SK-N-SH treated with all-trans-retinoic acid at 6 μM for 48 hours (cell line): ENCODE results near the gene ANO3.

ENCODE experiments used
- ATAC-seq: fragments of 200-7000 bp; cut with Tn5 transposase; 3 replicates; pipeline ENCODE4 v1.9.1; 2020; ENCODE audit warnings: mild to moderate bottlenecking, moderate library complexity
- ARNTL ChIP-seq: fragments of 450-650 bp; formaldehyde crosslinking; IDR thresholded peaks from 2 replicates; pipeline ENCODE4 v1.5.0; 2020; ENCODE audit warnings: low read depth, mild to moderate bottlenecking, moderate library complexity, borderline replicate concordance
- BACH2 ChIP-seq: fragments of 250-450 bp; sonication (Bioruptor Pico); IDR thresholded peaks from 2 replicates; pipeline ENCODE4 v1.9.0; 2021; ENCODE audit warnings: mild to moderate bottlenecking, borderline replicate concordance
- CREB5 ChIP-seq: fragments of 250-450 bp; sonication (Bioruptor Pico); IDR thresholded peaks from 2 replicates; pipeline ENCODE4 v1.5.1; 2020; ENCODE audit warnings: low read depth, mild to moderate bottlenecking, moderate library complexity
- CSDC2 ChIP-seq: fragments of 250-450 bp; sonication (Bioruptor Pico); IDR thresholded peaks from 2 replicates; pipeline ENCODE4 v1.5.0; 2020; ENCODE audit warnings: mild to moderate bottlenecking, moderate library complexity
- ESRRG ChIP-seq: fragments of 250-450 bp; sonication (Bioruptor Pico); IDR thresholded peaks from 2 replicates; pipeline ENCODE4 v1.6.1; 2021; ENCODE audit warnings: mild to moderate bottlenecking
- GLIS3 ChIP-seq: fragments of 250-450 bp; sonication (Bioruptor Pico); IDR thresholded peaks from 2 replicates; pipeline ENCODE4 v1.5.0; 2020; ENCODE audit warnings: mild to moderate bottlenecking, moderate library complexity
- ISL1 ChIP-seq: fragments of 250-450 bp; sonication (Bioruptor Pico); IDR thresholded peaks from 2 replicates; pipeline ENCODE4 v2.1.2; 2022; ENCODE audit warnings: mild to moderate bottlenecking, moderate library complexity
- OSR1 ChIP-seq: fragments of 250-450 bp; sonication (Bioruptor Pico); IDR thresholded peaks from 2 replicates; pipeline ENCODE4 v1.8.0; 2022; ENCODE audit warnings: moderate library complexity, mild to moderate bottlenecking, inconsistent platforms
- PATZ1 ChIP-seq: fragments of 250-450 bp; sonication (Bioruptor Pico); IDR thresholded peaks from 2 replicates; pipeline ENCODE4 v1.8.0; 2020; ENCODE audit warnings: mild to moderate bottlenecking, moderate library complexity, borderline replicate concordance
- POU6F1 ChIP-seq: fragments of 250-450 bp; sonication (Bioruptor Pico); IDR thresholded peaks from 2 replicates; pipeline ENCODE4 v1.8.0; 2021; ENCODE audit warnings: low read depth, mild to moderate bottlenecking, moderate library complexity, borderline replicate concordance
- PPARA ChIP-seq: fragments of 250-450 bp; sonication (Bioruptor Pico); IDR thresholded peaks from 2 replicates; pipeline ENCODE4 v1.5.0; 2020; ENCODE audit warnings: mild to moderate bottlenecking, borderline replicate concordance
- RARB ChIP-seq: fragments of 250-450 bp; sonication (Bioruptor Pico); IDR thresholded peaks from 2 replicates; pipeline ENCODE4 v1.8.0; 2021; ENCODE audit warnings: mild to moderate bottlenecking, moderate library complexity
- SNAI2 ChIP-seq: fragments of 250-450 bp; sonication (Bioruptor Pico); IDR thresholded peaks from 2 replicates; pipeline ENCODE4 v1.5.0; 2020; ENCODE audit warnings: mild to moderate bottlenecking, moderate library complexity
- TCF4 ChIP-seq: fragments of 250-450 bp; sonication (Bioruptor Pico); IDR thresholded peaks from 2 replicates; pipeline ENCODE4 v1.8.0; 2021; ENCODE audit warnings: mild to moderate bottlenecking, moderate library complexity, borderline replicate concordance
- TSHZ2 ChIP-seq: fragments of 250-450 bp; sonication (Bioruptor Pico); IDR thresholded peaks from 2 replicates; pipeline ENCODE4 v1.5.0; 2020; ENCODE audit warnings: mild to moderate bottlenecking, moderate library complexity
- ZC3H10 ChIP-seq: fragments of 250-450 bp; sonication (Bioruptor Pico); IDR thresholded peaks from 2 replicates; pipeline ENCODE4 v1.5.1; 2021; ENCODE audit warnings: mild to moderate bottlenecking, moderate library complexity
- ZFP3 ChIP-seq: fragments of 250-450 bp; sonication (Bioruptor Pico); IDR thresholded peaks from 2 replicates; pipeline ENCODE4 v1.5.0; 2020; ENCODE audit warnings: mild to moderate bottlenecking, moderate library complexity
- ZFP30 ChIP-seq: fragments of 450-650 bp; formaldehyde crosslinking; IDR thresholded peaks from 2 replicates; pipeline ENCODE4 v1.5.0; 2022; ENCODE audit warnings: mild to moderate bottlenecking, moderate library complexity
- ZNF565 ChIP-seq: fragments of 450-650 bp; formaldehyde crosslinking; conservative IDR thresholded peaks from 2 replicates; pipeline ENCODE4 v1.5.0; 2020; ENCODE audit warnings: low read depth, mild to moderate bottlenecking, moderate library complexity
- ZNF70 ChIP-seq: fragments of 450-650 bp; formaldehyde crosslinking; IDR thresholded peaks from 2 replicates; pipeline ENCODE4 v1.5.0; 2020; ENCODE audit warnings: mild to moderate bottlenecking, moderate library complexity
- ZNF8 ChIP-seq: fragments of 450-650 bp; formaldehyde crosslinking; IDR thresholded peaks from 2 replicates; pipeline ENCODE4 v1.5.0; 2020; ENCODE audit warnings: mild to moderate bottlenecking, moderate library complexity
- TF ChIP-seq, protein P1 (sequence below): fragments of 250-450 bp; sonication (Bioruptor Pico); IDR thresholded peaks from 2 replicates; pipeline ENCODE4 v1.5.1; 2021; ENCODE audit warnings: mild to moderate bottlenecking, moderate library complexity

ANO3 gene

DNA sequence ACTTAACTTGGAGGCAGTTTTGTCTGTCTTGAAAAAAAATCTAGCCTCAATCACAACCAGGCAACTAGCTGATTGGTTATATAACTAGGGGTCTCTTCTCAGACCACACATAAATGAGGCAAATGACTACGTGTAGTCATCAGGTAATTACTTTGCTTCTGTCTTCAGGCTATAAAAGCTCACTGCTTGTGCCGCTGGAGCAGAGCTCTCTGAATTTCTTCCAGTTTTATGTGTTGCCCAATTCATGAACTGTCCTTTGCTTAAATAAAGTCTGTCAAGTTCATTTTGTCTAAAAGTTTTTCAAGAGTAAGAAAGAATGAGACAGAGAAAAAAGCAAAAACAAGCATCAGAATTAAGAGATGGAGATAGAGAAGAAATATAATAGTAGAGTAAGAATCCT lies 146.8 kb downstream of the ANO3 start (continued):
- TF ChIP-seq ZNF8 (CRISPR knock-in tag) (no peak), ZNF565 (CRISPR knock-in tag) (no peak), RARB (CRISPR knock-in tag) (no peak), BACH2 (CRISPR knock-in tag) (no peak), PATZ1 (CRISPR knock-in tag) (no peak), ZFP3 (CRISPR knock-in tag) (no peak), ZC3H10 (no peak), CSDC2 (CRISPR knock-in tag) (no peak)

DNA sequence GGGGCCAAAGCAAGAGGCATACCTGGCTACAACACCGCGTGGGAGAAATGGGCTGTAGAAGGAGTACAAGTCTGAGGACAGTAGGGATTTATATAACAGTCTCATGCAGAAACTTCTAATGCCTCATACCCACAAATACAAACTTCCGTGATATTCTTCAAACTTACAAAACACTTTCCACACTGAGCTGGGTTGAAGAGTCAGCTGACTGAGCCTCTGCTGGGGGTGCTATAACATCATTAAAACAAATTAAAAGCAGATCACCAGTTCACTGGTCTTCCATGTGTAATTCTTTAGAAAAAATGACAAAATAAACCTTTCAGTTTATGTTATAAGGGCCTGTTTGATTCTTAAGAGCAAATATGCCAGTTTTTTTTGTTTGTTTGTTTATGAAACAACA lies 148.1 kb downstream of the ANO3 start:
- TF ChIP-seq BACH2 (CRISPR knock-in tag) (no peak), ZNF565 (CRISPR knock-in tag) (no peak), CREB5 (no peak), ZFP30 (CRISPR knock-in tag) (no peak), PPARA (CRISPR knock-in tag) (no peak)
- TF ChIP-seq, all 23 proteins: peak for 0
- ATAC-seq = no peak

DNA sequence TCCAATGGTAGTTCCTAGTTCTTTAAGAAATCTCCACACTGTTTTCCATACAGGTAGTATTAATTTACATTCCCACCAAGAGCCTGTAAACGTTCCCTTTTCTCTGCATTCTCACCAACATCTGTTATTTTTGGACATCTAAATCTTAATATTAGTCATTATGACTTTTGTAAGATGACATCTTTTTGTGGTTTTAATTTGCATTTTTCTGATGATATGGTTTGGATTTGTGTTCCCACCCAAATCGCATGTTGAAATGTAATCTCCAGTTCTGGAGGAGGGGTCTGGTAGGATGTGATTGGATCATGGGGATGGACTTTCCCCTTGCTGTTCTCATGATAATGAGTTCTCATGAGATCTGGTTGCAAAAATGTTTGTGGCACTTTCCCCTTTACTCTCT lies 151.2 kb downstream of the ANO3 start:
- TF ChIP-seq POU6F1 (CRISPR knock-in tag) (no peak), OSR1 (no peak), ZC3H10 (no peak), ZNF8 (CRISPR knock-in tag) (no peak), BACH2 (CRISPR knock-in tag) (no peak), SNAI2 (CRISPR knock-in tag) (no peak), ZFP30 (CRISPR knock-in tag) (no peak), PATZ1 (CRISPR knock-in tag) (no peak), GLIS3 (CRISPR knock-in tag) (no peak), RARB (CRISPR knock-in tag) (no peak), ESRRG (CRISPR knock-in tag) (no peak), TCF4 (CRISPR knock-in tag) (no peak), ARNTL (CRISPR knock-in tag) (no peak), CSDC2 (CRISPR knock-in tag) (no peak), ZNF70 (CRISPR knock-in tag) (no peak), ZFP3 (CRISPR knock-in tag) (no peak)
- TF ChIP-seq, protein P1, sequence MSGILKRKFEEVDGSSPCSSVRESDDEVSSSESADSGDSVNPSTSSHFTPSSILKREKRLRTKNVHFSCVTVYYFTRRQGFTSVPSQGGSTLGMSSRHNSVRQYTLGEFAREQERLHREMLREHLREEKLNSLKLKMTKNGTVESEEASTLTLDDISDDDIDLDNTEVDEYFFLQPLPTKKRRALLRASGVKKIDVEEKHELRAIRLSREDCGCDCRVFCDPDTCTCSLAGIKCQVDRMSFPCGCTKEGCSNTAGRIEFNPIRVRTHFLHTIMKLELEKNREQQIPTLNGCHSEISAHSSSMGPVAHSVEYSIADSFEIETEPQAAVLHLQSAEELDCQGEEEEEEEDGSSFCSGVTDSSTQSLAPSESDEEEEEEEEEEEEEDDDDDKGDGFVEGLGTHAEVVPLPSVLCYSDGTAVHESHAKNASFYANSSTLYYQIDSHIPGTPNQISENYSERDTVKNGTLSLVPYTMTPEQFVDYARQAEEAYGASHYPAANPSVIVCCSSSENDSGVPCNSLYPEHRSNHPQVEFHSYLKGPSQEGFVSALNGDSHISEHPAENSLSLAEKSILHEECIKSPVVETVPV = no peak
- no peak for ATAC-seq

- ATAC-seq = no peak
- TF ChIP-seq GLIS3 (CRISPR knock-in tag) (no peak), CSDC2 (CRISPR knock-in tag) (no peak), ZFP30 (CRISPR knock-in tag) (no peak), BACH2 (CRISPR knock-in tag) (no peak), ISL1 (CRISPR knock-in tag) (no peak), OSR1 (no peak), ZFP3 (CRISPR knock-in tag) (no peak), TSHZ2 (CRISPR knock-in tag) (no peak), ARNTL (CRISPR knock-in tag) (no peak)
- TF ChIP-seq, all 23 proteins: peak for 0
Observed at GRCh38 chr11:26490546-26490945, 158.6 kb downstream of the ANO3 start.
